ENCODE data around the gene PTOV1.

DNA sequence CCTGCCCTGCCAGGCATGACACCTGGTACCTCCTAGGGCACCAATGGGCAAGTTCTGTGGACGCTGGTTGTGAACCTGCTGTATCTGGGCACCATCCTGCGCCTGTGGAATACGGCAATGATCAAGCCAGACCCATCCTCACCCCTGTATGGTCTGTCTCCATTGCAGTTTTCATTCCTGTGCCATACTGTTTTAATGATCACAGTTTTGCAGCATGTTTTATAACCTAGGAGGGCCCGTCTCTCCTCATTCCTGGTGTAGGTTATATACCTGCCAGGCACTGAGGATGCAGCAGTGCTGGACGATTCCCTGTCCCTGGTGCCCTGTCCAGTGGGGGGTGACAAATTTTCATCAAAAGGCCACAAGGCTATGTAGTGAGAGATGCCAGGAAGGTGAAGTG, 32.1 kb downstream of the PTOV1 start:
- TF ChIP-seq, protein P1, sequence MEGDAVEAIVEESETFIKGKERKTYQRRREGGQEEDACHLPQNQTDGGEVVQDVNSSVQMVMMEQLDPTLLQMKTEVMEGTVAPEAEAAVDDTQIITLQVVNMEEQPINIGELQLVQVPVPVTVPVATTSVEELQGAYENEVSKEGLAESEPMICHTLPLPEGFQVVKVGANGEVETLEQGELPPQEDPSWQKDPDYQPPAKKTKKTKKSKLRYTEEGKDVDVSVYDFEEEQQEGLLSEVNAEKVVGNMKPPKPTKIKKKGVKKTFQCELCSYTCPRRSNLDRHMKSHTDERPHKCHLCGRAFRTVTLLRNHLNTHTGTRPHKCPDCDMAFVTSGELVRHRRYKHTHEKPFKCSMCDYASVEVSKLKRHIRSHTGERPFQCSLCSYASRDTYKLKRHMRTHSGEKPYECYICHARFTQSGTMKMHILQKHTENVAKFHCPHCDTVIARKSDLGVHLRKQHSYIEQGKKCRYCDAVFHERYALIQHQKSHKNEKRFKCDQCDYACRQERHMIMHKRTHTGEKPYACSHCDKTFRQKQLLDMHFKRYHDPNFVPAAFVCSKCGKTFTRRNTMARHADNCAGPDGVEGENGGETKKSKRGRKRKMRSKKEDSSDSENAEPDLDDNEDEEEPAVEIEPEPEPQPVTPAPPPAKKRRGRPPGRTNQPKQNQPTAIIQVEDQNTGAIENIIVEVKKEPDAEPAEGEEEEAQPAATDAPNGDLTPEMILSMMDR (IDR thresholded peaks at IDR 0.05; ENCODE audit: low read depth, low read length), result no peak
- no peak for TF ChIP-seq EZH2phosphoT487 (IDR thresholded peaks at IDR 0.05; ENCODE audit: low read depth)

Data from OCI-LY3 (cell line).